HG02798 (cell line): Measurements from ENCODE around the gene THRB.
"Not testable (repeated sequence)": the region's sequence is repeated elsewhere in the genome, so short reads cannot be mapped to it uniquely, and the experiment has no call there.

Source experiments
- ATAC-seq: cut with Tn5 transposase; IDR thresholded peaks from one replicate; pipeline ENCODE4 v1.9.1; 2021; ENCODE audit warnings: mild to moderate bottlenecking; ENCODE audit not compliant: unreplicated experiment, poor library complexity

Gene THRB

GRCh38 chr3:24451461-24452099 lies 43.1 kb downstream of the THRB start:
- no peak for ATAC-seq

GRCh38 chr3:24450160-24450907 lies 44.3 kb downstream of the THRB start:
- ATAC-seq, result no peak

GRCh38 chr3:24447836-24448235 lies 46.8 kb downstream of the THRB start:
- no peak for ATAC-seq

- ATAC-seq, result no peak
These were observed 48.6 kb downstream of the THRB start for GRCh38 chr3:24446032-24446431.

- ATAC-seq, result no peak
These were observed 51.2 kb downstream of the THRB start for GRCh38 chr3:24443476-24443875.

GRCh38 chr3:24440760-24441464 lies 53.7 kb downstream of the THRB start:
- ATAC-seq, result no peak

GRCh38 chr3:24439021-24439420 lies 55.6 kb downstream of the THRB start:
- no peak for ATAC-seq

GRCh38 chr3:24437326-24437725 lies 57.3 kb downstream of the THRB start:
- no peak for ATAC-seq

GRCh38 chr3:24435584-24435983 lies 59.1 kb downstream of the THRB start:
- ATAC-seq, result no peak

- ATAC-seq, result no peak
These were observed 60.0 kb downstream of the THRB start for GRCh38 chr3:24434651-24435050.

GRCh38 chr3:24433838-24434591 lies 60.6 kb downstream of the THRB start:
- no peak for ATAC-seq

- no peak for ATAC-seq
These were observed 61.7 kb downstream of the THRB start for GRCh38 chr3:24432989-24433388.

- ATAC-seq, result no peak
These were observed 66.2 kb downstream of the THRB start for GRCh38 chr3:24428481-24428880.

GRCh38 chr3:24426896-24427295 lies 67.8 kb downstream of the THRB start:
- no peak for ATAC-seq

- not testable (repeated sequence) for ATAC-seq
These were observed 73.8 kb downstream of the THRB start for GRCh38 chr3:24420829-24421228.

- peak; percentile 53 for ATAC-seq
These were observed 74.4 kb downstream of the THRB start for GRCh38 chr3:24420224-24420623.

GRCh38 chr3:24419067-24419791 lies 75.4 kb downstream of the THRB start:
- ATAC-seq, result no peak

- no peak for ATAC-seq
These were observed 76.9 kb downstream of the THRB start for GRCh38 chr3:24417730-24418129.

- no peak for ATAC-seq
These were observed 78.4 kb downstream of the THRB start for GRCh38 chr3:24416224-24416623.

GRCh38 chr3:24415824-24416223 lies 78.8 kb downstream of the THRB start:
- ATAC-seq, result no peak
